Lower leg skin (tissue), 3 donors: ENCODE results near the gene COL3A1.

Source experiments
- CTCF ChIP-seq, 3 donors: fragments of 450-650 bp; IDR thresholded peaks; one replicate each; pipeline ENCODE4 v1.5.1; 2016; ENCODE audit warnings: antibody characterized with exemption in 3 of 3, mild to moderate bottlenecking in 3 of 3, moderate library complexity in 2 of 3
- POLR2A ChIP-seq, 2 donors: fragments of 450-650 bp; IDR thresholded peaks; one replicate each; pipeline ENCODE4 v1.6.1; 2016 to 2017; ENCODE audit warnings: antibody characterized with exemption in 2 of 2, mild to moderate bottlenecking in 1 of 2, moderate library complexity in 1 of 2

- no peak for TF ChIP-seq POLR2A (IDR thresholded peaks at IDR 0.05)
- no peak for TF ChIP-seq CTCF (IDR thresholded peaks at IDR 0.05)
Observed at GRCh38 chr2:189014449-189015138, 40.4 kb downstream of the COL3A1 start.
